ENCODE results near the gene IRX4. TPM values are rescaled to one million over a fixed set of nuclear protein-coding genes. Genes with fewer than 3 reads are reported as not detected.
"Not testable (repeated sequence)": the region's sequence is repeated elsewhere in the genome, so short reads cannot be mapped to it uniquely, and the experiment has no call there.

Gene IRX4
- polyA plus RNA-seq, 1 of the 3 experiments (the other 2 are of a cell fraction) = not detected

GRCh38 chr5:1844708-1845436 is 37.9 kb downstream of the IRX4 start (continued):
- TF ChIP-seq SIN3A (IDR thresholded peaks at IDR 0.05; ENCODE audit: borderline replicate concordance, low read depth, low read length) (no peak), FOSL2 (IDR thresholded peaks at IDR 0.05; ENCODE audit: borderline replicate concordance, low read depth) (no peak)

DNA sequence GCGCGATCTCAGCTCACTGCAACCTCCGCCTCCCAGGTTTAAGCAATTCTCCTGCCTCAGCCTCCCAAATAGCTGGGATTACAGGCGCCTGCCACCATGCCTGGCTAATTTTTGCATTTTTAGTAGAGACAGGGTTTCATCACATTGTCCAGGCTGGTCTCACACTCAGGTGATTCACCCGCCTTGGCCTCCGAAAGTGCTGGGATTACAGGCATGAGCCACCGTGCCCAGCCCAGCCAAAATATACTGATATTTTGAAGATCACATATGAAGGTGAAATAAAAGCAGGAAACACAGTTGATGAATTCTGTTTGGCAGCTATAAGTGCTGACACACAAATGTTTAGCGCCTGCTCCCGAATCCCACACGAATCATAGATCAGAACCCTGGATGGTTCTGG is 39.0 kb downstream of the IRX4 start:
- H3K27me3 ChIP-seq (ENCODE audit: insufficient read depth) = peaks cover 53% of the 10 kb centered on the region
- H3K4me3 ChIP-seq (ENCODE audit: low read depth in 2 of 2, low read length in 1 of 2); H4K20me1 ChIP-seq (ENCODE audit: insufficient read depth); DNase-seq; H3K4me1 ChIP-seq (ENCODE audit: control insufficient read depth in 1 of 2, insufficient read depth in 2 of 2, low read depth in 1 of 2, low read length in 1 of 2); H3K9me3 ChIP-seq; H3K36me3 ChIP-seq (replicated peaks in 1 of 2; ENCODE audit: control insufficient read depth in 1 of 2, insufficient read depth in 2 of 2, low read length in 1 of 2); H3K9ac ChIP-seq; H2AFZ ChIP-seq (ENCODE audit: low read depth); POLR2A ChIA-PET; H3F3A ChIP-seq (replicated peaks; ENCODE audit: insufficient read depth); H3K4me2 ChIP-seq; H3K9me2 ChIP-seq; H3K79me2 ChIP-seq (ENCODE audit: insufficient read depth); H3K27ac ChIP-seq (ENCODE audit: low read depth in 2 of 2, low read length in 1 of 2): not testable (repeated sequence)
- WGBS (ENCODE audit: low lambda C conversion rate) = 43% methylated on average over 10 of the region's 10 CpGs
- CTCF ChIA-PET = interaction anchor here (0.6 kb wide), 1 partner anchor 362 kb away, joined by 3 read pairs; no protein-coding TSS in a partner anchor

DNA sequence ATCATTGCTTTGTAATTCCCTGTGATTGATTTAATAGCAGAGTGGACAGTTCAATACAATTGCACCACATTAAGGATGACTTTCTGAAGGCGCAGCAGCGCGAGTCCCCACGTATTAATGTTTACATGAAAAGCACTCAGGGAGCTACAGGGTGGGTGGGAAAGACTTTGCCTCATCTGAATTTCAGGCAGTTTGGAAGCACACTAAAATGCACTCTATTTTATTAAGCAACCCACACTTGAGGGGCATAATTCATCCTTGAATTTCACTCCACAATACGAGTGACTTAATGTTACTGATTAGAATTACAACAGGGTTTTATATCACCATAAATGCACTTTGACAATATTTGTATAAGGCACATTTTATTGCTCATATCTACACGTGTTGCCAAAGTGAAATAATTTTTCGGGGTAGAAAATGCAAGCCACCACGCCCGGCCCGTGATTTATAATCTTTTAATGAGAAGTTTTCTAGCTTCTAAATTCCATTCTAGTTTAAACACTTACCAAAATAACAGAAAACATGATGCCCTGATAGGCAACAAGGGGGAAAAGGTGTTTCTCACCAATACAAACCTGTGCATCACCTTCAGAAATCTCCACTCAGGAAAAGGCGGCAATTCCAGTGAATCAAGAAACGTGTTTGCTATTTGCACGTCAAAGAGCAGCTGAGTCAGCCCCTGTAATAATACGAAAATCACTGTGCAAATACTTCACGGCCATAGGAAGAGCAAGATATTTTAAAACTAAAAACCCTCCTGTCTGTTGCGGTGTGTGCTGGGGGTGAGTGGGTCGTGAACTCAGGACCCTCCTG is 40.5 kb downstream of the IRX4 start:
- no peaks in the 10 kb centered on the region for H3K9me2 ChIP-seq
- DNase-seq = no peak
- TF ChIP-seq TAF1 (IDR thresholded peaks at IDR 0.05; ENCODE audit: borderline replicate concordance, low read depth, low read length) (no peak), NFIC (IDR thresholded peaks at IDR 0.05; ENCODE audit: borderline replicate concordance) (no peak), RFX5 (IDR thresholded peaks at IDR 0.05; ENCODE audit: low read length) (no peak), MAX (IDR thresholded peaks at IDR 0.05; ENCODE audit: low read depth) (no peak), NRF1 (IDR thresholded peaks at IDR 0.05; ENCODE audit: low read depth, low read length) (no peak), YY1 (IDR thresholded peaks at IDR 0.05; ENCODE audit: low read depth) (no peak), RCOR1 (IDR thresholded peaks at IDR 0.05; ENCODE audit: low read length) (no peak), CTCF (IDR thresholded peaks at IDR 0.05) (no peak), GABPA (IDR thresholded peaks at IDR 0.05; ENCODE audit: low read depth) (no peak)
- TF ChIP-seq, protein P1, sequence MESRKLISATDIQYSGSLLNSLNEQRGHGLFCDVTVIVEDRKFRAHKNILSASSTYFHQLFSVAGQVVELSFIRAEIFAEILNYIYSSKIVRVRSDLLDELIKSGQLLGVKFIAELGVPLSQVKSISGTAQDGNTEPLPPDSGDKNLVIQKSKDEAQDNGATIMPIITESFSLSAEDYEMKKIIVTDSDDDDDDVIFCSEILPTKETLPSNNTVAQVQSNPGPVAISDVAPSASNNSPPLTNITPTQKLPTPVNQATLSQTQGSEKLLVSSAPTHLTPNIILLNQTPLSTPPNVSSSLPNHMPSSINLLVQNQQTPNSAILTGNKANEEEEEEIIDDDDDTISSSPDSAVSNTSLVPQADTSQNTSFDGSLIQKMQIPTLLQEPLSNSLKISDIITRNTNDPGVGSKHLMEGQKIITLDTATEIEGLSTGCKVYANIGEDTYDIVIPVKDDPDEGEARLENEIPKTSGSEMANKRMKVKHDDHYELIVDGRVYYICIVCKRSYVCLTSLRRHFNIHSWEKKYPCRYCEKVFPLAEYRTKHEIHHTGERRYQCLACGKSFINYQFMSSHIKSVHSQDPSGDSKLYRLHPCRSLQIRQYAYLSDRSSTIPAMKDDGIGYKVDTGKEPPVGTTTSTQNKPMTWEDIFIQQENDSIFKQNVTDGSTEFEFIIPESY (IDR thresholded peaks at IDR 0.05; ENCODE audit: borderline replicate concordance, low read depth) = no peak

More for the DNA sequence above, 40.5 kb downstream of the IRX4 start:
- Histone ChIP-seq H3F3A (replicated peaks; ENCODE audit: insufficient read depth) (peaks cover 7% of the 10 kb centered on the region), H3K4me3 (ENCODE audit: low read depth in 2 of 2, low read length in 1 of 2) (no peak overlapping the region), H3K27me3 (ENCODE audit: insufficient read depth) (peaks cover 58% of the 10 kb centered on the region), H3K79me2 (ENCODE audit: insufficient read depth) (no peaks in the 10 kb centered on the region), H3K4me1 (ENCODE audit: control insufficient read depth in 1 of 2, insufficient read depth in 2 of 2, low read depth in 1 of 2, low read length in 1 of 2) (no peaks in the 10 kb centered on the region), H4K20me1 (ENCODE audit: insufficient read depth) (no peaks in the 10 kb centered on the region), H3K36me3 (replicated peaks in 1 of 2; ENCODE audit: control insufficient read depth in 1 of 2, insufficient read depth in 2 of 2, low read length in 1 of 2) (no peaks in the 10 kb centered on the region), H2AFZ (ENCODE audit: low read depth) (no peak overlapping the region), H3K27ac (ENCODE audit: low read depth in 2 of 2, low read length in 1 of 2) (no peak overlapping the region), H3K9ac (no peak overlapping the region), H3K9me3 (no peaks in the 10 kb centered on the region), H3K4me2 (no peak overlapping the region)
- POLR2A ChIA-PET = no interaction called here
- WGBS (ENCODE audit: low lambda C conversion rate) = 14% methylated on average over 17 of the region's 17 CpGs
- CTCF ChIA-PET = no interaction called here

Data from SK-N-SH (cell line).